ENCODE data around the gene TMEM127. TPM values are rescaled to one million over a fixed set of nuclear protein-coding genes. Genes with fewer than 3 reads are reported as not detected.

Gene TMEM127
- total RNA-seq, 2 donors from 2014 or later: 27.0 to 28.3 TPM

GRCh38 chr2:96264656-96265348 is 995 bp downstream of the TMEM127 start:
- H3K4me3 ChIP-seq (ENCODE audit: low read length): peak overlapping the region; percentile 100
- peaks cover 26% of the 10 kb centered on the region for H3K36me3 Mint-ChIP-seq (ENCODE audit: low read depth)
- H3K9me3 ChIP-seq (ENCODE audit: control insufficient read depth, low read length): no peaks in the 10 kb centered on the region
- TF ChIP-seq CTCF (conservative IDR thresholded peaks at IDR 0.05): peak; percentile 58
- H3K9ac ChIP-seq (ENCODE audit: extremely low read depth, low read length, poor library complexity, severe bottlenecking): peak overlapping the region; percentile 68
- peak; percentile 62 for DNase-seq
- peaks cover 34% of the 10 kb centered on the region for H3K36me3 ChIP-seq (ENCODE audit: control insufficient read depth, insufficient read depth, low read length)
- WGBS, 2 experiments (ENCODE audit: insufficient coverage in 1 of 2, insufficient read length in 1 of 2): 27 to 44% methylated on average over 16 to 33 of the region's 33 CpGs
- no peaks in the 10 kb centered on the region for H3K27me3 ChIP-seq (ENCODE audit: control insufficient read depth, insufficient read depth, low read length, poor library complexity, severe bottlenecking)
- peaks cover 19% of the 10 kb centered on the region for H3K4me1 Mint-ChIP-seq
- no peak overlapping the region for H3K27ac Mint-ChIP-seq
- H3K4me3 Mint-ChIP-seq: peak overlapping the region; percentile 88
- H3K4me1 ChIP-seq (ENCODE audit: control insufficient read depth, insufficient read depth, low read length): peaks cover 5% of the 10 kb centered on the region
- H3K27ac ChIP-seq (ENCODE audit: low read depth, low read length): peak overlapping the region; percentile 68
- no peaks in the 10 kb centered on the region for H3K9me3 Mint-ChIP-seq
- no peaks in the 10 kb centered on the region for H3K27me3 Mint-ChIP-seq (ENCODE audit: insufficient read depth)

GRCh38 chr2:96264086-96264485 is 1.7 kb downstream of the TMEM127 start:
- no peak for DNase-seq
- Mint-ChIP-seq H3K36me3 (ENCODE audit: low read depth) (peaks cover 22% of the 10 kb centered on the region), H3K27me3 (ENCODE audit: insufficient read depth) (no peaks in the 10 kb centered on the region), H3K27ac (no peak overlapping the region), H3K4me1 (peaks cover 19% of the 10 kb centered on the region), H3K4me3 (no peak overlapping the region), H3K9me3 (no peaks in the 10 kb centered on the region)
- peaks cover 36% of the 10 kb centered on the region for H3K36me3 ChIP-seq (ENCODE audit: control insufficient read depth, insufficient read depth, low read length)
- no peaks in the 10 kb centered on the region for H3K9me3 ChIP-seq (ENCODE audit: control insufficient read depth, low read length)
- H3K9ac ChIP-seq (ENCODE audit: extremely low read depth, low read length, poor library complexity, severe bottlenecking): no peak overlapping the region
- H3K27me3 ChIP-seq (ENCODE audit: control insufficient read depth, insufficient read depth, low read length, poor library complexity, severe bottlenecking): no peaks in the 10 kb centered on the region
- peaks cover 5% of the 10 kb centered on the region for H3K4me1 ChIP-seq (ENCODE audit: control insufficient read depth, insufficient read depth, low read length)
- no peak overlapping the region for H3K27ac ChIP-seq (ENCODE audit: low read depth, low read length)
- TF ChIP-seq CTCF (conservative IDR thresholded peaks at IDR 0.05): no peak
- 88 to 94% methylated on average over 4 of the region's 4 CpGs for WGBS, 2 experiments (ENCODE audit: insufficient coverage in 1 of 2, insufficient read length in 1 of 2)
- peak overlapping the region; percentile 100 for H3K4me3 ChIP-seq (ENCODE audit: low read length)

- Histone ChIP-seq H3K9ac (ENCODE audit: extremely low read depth, low read length, poor library complexity, severe bottlenecking) (no peak overlapping the region), H3K27me3 (ENCODE audit: control insufficient read depth, insufficient read depth, low read length, poor library complexity, severe bottlenecking) (no peaks in the 10 kb centered on the region), H3K36me3 (ENCODE audit: control insufficient read depth, insufficient read depth, low read length) (peaks cover 29% of the 10 kb centered on the region), H3K4me3 (ENCODE audit: low read length) (no peak overlapping the region), H3K27ac (ENCODE audit: low read depth, low read length) (no peak overlapping the region), H3K9me3 (ENCODE audit: control insufficient read depth, low read length) (no peaks in the 10 kb centered on the region), H3K4me1 (ENCODE audit: control insufficient read depth, insufficient read depth, low read length) (peaks cover 5% of the 10 kb centered on the region)
- Mint-ChIP-seq H3K27ac (no peak overlapping the region), H3K4me1 (peaks cover 19% of the 10 kb centered on the region), H3K4me3 (no peak overlapping the region), H3K36me3 (ENCODE audit: low read depth) (peaks cover 11% of the 10 kb centered on the region), H3K27me3 (ENCODE audit: insufficient read depth) (no peaks in the 10 kb centered on the region), H3K9me3 (no peaks in the 10 kb centered on the region)
- TF ChIP-seq CTCF (conservative IDR thresholded peaks at IDR 0.05): no peak
- no peak for DNase-seq
- 97 to 100% methylated on average over 2 of the region's 2 CpGs for WGBS, 2 experiments (ENCODE audit: insufficient coverage in 1 of 2, insufficient read length in 1 of 2)
Observed at GRCh38 chr2:96262306-96262705, 3.5 kb downstream of the TMEM127 start.

Measured in endodermal cell (in vitro differentiated cells).